Non-pigmented ciliary epithelial cell (primary cell): ENCODE results near the gene RALGAPB.

ENCODE experiments used
- DNase-seq: peaks from one replicate; pipeline ENCODE4 v3.0.0-alpha.2; 2010; ENCODE audit warnings: low read depth

Gene RALGAPB

GRCh38 chr20:38547288-38548085 lies 74.8 kb downstream of the RALGAPB start:
- DNase-seq, result no peak

GRCh38 chr20:38548356-38549083 lies 75.9 kb downstream of the RALGAPB start:
- DNase-seq, result no peak

- DNase-seq, result no peak
Observed at GRCh38 chr20:38550274-38550673, 77.6 kb downstream of the RALGAPB start.

GRCh38 chr20:38551056-38551626 lies 78.5 kb downstream of the RALGAPB start:
- DNase-seq, result no peak

- no peak for DNase-seq
Observed at GRCh38 chr20:38554986-38555385, 82.3 kb downstream of the RALGAPB start.

DNA sequence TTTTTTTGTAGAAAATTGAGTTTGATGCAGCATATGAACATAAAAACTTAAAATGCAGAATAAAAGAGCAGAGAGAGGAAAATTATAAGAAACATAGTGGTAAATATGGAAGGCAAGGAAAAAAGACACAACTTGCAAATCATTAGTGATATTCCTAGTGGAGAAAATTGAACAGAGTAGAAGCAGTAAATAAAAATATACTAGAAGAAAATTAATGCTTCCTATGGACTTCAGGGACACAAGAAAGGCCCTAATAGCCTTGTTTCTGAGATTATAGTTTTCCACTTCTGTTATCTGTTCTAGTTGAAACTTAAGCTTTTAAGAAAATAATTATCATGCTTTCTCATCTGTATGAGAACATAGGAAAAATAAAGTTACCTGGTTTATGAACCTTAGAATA lies 82.8 kb downstream of the RALGAPB start:
- DNase-seq, result no peak

DNA sequence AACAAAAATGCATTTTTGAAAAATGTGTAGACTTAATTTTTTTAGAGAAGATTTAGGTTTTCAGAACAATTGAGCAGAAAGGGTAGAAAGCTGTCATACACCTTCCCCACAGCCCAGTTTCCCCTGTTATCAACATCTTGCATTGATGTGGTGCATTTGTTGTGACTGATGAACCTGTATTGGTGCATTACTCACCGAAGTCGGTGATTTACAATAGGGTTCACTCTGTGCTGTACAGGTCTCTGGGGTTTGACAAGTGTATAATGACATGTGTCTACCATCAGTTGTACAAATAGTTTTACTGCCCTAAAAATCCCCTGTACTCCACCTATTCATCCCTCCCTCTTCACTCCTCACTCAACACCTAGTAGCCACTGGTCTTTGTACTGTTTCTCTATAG lies 84.5 kb downstream of the RALGAPB start:
- no peak for DNase-seq

DNA sequence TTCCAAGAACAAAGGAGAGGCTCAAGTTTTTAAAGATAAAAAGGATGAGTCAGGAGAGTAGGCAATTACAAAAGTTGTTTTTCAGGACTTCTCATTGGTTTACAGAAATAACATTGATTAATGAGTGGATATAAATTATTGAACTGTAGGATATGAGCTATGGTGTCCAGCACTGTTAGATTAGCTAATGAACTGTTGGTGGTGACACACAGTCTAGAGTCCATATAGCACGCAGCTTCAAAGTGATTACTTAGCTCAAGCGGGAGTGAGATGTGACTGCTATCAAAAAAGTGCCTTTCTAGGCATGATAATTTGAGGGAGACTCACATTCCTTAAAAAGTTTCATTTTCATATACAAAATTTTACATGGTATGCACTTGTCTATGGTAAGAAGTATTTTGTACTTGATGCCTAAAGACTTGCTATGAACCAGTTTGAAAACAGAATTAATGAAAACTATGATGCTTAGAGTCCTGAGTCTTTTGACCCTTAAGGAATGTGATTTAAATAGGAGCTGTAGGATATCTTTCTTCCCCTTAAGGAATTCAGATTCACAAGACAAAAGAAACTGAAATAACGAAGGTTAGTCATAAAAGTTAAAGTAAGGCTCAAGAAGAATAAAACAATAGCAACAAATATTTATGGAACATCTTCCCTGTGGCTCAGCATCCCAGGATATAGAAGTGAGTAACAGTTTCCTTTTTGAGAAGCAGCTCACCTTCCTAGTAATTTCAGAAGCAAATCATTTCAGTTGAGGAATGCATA lies 86.1 kb downstream of the RALGAPB start:
- no peak for DNase-seq

DNA sequence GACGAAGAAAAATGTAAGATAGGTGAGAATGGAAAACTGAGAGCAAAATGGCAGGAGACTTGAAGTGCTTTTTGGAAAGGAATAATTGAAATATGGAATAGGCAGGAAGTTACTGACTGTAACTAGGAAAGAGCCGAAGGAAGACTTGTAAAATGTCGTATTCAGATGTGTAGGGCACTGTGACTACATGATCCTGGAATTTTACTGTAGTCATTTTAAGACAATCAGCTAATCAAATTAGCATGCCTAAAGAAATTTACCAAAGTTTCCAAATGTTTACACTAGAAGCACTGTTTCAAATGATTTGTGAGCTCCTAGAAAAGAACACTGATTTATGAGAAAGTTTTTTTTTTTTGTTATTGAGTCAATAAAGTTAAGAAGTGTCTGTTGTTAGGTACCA lies 87.1 kb downstream of the RALGAPB start:
- no peak for DNase-seq

- no peak for DNase-seq
Observed at GRCh38 chr20:38563802-38564431, 91.3 kb downstream of the RALGAPB start.

- no peak for DNase-seq
Observed at GRCh38 chr20:38564680-38565079, 92.0 kb downstream of the RALGAPB start.

- no peak for DNase-seq
Observed at GRCh38 chr20:38566036-38566598, 93.5 kb downstream of the RALGAPB start.

- DNase-seq, result no peak
Observed at GRCh38 chr20:38569747-38570525, 97.3 kb downstream of the RALGAPB start.

GRCh38 chr20:38573413-38573812 lies 100.8 kb downstream of the RALGAPB start:
- no peak for DNase-seq

- DNase-seq, result no peak
Observed at GRCh38 chr20:38579219-38579910, 106.7 kb downstream of the RALGAPB start.

DNA sequence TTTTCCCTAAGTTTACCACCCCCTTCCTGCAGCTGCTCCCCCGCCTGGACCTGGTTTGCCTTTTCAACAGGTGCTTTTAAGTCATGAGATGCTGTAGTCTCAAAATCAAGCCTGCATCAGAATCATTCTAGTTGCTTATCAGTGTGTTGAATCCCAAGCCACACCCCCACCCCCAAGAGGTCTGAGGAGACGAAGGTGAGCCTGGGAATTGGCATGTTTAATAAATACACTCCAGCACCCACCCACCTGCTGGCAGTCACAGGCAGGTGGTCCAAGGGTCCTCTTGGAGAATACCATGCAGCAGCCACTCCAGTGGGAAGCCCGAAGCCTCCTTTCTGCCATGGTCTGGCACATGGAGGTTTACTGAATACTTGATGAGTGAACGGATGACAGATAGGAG lies 107.3 kb downstream of the RALGAPB start:
- no peak for DNase-seq

GRCh38 chr20:38581013-38581412 lies 108.4 kb downstream of the RALGAPB start, which contains the start of gene ADIG:
Gene ADIG, plus strand, starts transcription at chr20:38581197. Its CDS starts 54 bp downstream, at chr20:38581251.
- DNase-seq, result no peak

DNA sequence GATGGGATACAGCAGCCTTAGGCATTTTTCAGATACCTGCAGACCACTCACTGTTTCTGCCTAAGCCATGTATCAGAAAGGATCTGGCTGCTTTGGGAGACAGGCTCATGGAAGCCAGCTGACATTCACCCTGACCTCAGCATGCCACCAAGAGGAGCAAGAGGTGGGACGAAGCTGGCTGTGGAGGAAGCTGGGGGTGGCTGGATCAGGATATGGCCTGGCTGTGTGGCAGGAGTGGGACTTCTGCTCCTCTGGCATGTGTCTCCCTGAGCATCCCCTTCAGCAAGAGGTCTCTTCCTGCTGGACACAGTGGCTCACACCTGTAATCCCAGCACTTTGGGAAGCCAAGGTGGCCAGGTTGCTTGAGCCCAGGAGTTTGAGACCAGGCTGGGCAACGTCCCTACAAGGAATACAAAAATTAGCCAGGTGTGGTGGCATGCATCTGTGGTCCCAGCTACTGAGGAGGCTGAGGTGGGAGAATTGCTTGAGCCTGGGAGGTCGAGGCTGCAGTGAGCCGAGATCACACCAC lies 109.3 kb downstream of the RALGAPB start:
- DNase-seq, result no peak

DNA sequence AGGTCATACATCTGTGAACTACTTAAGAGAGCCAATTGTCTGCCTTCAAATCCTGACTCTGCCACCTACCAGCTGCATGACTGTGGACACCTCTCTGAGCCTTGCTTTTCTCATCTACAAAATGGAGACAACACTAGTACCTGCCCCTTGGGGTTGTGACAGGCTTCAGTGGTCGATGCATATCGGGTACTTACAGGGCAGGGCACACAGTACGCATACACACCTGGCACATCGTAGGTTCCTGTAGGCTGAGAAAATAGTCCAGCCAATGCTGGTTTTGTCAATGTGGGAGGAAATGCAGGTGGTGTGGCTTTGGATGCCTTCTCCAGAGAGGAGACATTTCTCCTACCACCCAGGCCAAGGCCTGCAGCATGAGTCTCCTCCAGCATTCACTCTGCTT lies 110.7 kb downstream of the RALGAPB start:
- DNase-seq, result no peak
